ENCODE measurements around the gene TRIM41. TPM values are rescaled to one million over a fixed set of nuclear protein-coding genes. Genes with fewer than 3 reads are reported as not detected.

Gene TRIM41
- total and polyA plus RNA-seq, 9 of the 15 experiments (the other 6 are each of a cell fraction or from before 2014, with no cell fraction given), result 1.8 to 47.6 (median 20.9) TPM

DNA sequence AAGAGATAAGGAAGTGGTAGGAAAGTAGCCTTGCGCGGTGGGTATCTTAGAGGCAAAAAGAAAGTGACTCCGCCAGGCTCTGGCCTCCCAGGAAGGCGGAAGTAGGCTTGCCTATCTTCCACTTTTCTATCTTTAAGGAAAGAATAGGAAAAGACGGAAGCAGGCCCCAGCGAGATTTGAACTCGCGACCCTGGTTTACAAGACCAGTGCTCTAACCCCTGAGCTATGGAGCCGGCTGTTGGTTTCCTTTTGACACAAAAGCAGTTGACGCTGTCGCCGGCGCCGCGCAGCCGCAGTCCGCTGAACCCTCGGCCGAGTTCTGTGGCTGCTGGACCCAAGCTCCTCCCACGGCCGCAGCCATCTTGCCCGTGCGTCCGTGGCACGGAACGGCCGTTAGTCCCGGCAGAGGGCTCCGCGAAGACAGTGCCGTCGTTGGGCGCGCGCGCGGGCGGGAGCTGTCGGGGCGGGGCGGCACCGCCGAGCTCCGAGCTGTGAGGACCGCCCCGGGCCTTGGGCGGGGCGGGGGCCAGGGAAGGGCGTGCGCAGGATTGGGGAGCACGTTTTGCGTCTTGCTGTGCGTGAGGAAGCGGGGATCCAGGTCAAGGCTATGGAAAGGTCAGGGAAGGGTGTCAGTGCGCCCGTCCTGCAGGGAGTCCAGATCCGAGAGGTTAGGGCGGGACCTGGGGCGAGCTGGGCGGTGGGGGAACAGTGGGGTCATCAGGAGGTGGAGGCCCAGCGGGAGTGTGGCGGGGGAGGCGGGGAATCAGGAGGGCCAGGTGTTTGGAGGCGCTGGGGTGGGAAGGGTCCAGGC is 31.4 kb upstream of the TRIM41 start (continued):
- TF ChIP-seq, protein P1, sequence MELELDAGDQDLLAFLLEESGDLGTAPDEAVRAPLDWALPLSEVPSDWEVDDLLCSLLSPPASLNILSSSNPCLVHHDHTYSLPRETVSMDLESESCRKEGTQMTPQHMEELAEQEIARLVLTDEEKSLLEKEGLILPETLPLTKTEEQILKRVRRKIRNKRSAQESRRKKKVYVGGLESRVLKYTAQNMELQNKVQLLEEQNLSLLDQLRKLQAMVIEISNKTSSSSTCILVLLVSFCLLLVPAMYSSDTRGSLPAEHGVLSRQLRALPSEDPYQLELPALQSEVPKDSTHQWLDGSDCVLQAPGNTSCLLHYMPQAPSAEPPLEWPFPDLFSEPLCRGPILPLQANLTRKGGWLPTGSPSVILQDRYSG (tag; conservative IDR thresholded peaks at IDR 0.05; ENCODE audit: low read depth), result no peak
- TF ChIP-seq HNRNPUL1 (IDR thresholded peaks at IDR 0.05; ENCODE audit: low read length), result no peak
- TF ChIP-seq SIN3A (IDR thresholded peaks at IDR 0.05; ENCODE audit: borderline replicate concordance in 2 of 2, control insufficient read depth in 1 of 2, low read depth in 2 of 2, low read length in 2 of 2), result peak; percentile 56 to 80; a peak in 2 of 4 replicates
- TF ChIP-seq RBM17 (IDR thresholded peaks at IDR 0.05; ENCODE audit: borderline replicate concordance, low read depth, low read length), result no peak
- TF ChIP-seq, protein P2, sequence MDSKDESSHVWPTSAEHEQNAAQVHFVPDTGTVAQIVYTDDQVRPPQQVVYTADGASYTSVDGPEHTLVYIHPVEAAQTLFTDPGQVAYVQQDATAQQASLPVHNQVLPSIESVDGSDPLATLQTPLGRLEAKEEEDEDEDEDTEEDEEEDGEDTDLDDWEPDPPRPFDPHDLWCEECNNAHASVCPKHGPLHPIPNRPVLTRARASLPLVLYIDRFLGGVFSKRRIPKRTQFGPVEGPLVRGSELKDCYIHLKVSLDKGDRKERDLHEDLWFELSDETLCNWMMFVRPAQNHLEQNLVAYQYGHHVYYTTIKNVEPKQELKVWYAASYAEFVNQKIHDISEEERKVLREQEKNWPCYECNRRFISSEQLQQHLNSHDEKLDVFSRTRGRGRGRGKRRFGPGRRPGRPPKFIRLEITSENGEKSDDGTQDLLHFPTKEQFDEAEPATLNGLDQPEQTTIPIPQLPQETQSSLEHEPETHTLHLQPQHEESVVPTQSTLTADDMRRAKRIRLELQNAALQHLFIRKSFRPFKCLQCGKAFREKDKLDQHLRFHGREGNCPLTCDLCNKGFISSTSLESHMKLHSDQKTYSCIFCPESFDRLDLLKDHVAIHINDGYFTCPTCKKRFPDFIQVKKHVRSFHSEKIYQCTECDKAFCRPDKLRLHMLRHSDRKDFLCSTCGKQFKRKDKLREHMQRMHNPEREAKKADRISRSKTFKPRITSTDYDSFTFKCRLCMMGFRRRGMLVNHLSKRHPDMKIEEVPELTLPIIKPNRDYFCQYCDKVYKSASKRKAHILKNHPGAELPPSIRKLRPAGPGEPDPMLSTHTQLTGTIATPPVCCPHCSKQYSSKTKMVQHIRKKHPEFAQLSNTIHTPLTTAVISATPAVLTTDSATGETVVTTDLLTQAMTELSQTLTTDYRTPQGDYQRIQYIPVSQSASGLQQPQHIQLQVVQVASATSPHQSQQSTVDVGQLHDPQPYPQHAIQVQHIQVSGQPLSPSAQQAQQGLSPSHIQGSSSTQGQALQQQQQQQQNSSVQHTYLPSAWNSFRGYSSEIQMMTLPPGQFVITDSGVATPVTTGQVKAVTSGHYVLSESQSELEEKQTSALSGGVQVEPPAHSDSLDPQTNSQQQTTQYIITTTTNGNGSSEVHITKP (IDR thresholded peaks at IDR 0.05; ENCODE audit: partially characterized antibody), result peak; percentile 41
- no peak for TF ChIP-seq HNRNPH1 (optimal IDR thresholded peaks at IDR 0.05; ENCODE audit: low read depth, low read length)
- TF ChIP-seq, protein P3, sequence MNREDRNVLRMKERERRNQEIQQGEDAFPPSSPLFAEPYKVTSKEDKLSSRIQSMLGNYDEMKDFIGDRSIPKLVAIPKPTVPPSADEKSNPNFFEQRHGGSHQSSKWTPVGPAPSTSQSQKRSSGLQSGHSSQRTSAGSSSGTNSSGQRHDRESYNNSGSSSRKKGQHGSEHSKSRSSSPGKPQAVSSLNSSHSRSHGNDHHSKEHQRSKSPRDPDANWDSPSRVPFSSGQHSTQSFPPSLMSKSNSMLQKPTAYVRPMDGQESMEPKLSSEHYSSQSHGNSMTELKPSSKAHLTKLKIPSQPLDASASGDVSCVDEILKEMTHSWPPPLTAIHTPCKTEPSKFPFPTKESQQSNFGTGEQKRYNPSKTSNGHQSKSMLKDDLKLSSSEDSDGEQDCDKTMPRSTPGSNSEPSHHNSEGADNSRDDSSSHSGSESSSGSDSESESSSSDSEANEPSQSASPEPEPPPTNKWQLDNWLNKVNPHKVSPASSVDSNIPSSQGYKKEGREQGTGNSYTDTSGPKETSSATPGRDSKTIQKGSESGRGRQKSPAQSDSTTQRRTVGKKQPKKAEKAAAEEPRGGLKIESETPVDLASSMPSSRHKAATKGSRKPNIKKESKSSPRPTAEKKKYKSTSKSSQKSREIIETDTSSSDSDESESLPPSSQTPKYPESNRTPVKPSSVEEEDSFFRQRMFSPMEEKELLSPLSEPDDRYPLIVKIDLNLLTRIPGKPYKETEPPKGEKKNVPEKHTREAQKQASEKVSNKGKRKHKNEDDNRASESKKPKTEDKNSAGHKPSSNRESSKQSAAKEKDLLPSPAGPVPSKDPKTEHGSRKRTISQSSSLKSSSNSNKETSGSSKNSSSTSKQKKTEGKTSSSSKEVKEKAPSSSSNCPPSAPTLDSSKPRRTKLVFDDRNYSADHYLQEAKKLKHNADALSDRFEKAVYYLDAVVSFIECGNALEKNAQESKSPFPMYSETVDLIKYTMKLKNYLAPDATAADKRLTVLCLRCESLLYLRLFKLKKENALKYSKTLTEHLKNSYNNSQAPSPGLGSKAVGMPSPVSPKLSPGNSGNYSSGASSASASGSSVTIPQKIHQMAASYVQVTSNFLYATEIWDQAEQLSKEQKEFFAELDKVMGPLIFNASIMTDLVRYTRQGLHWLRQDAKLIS (CRISPR knock-in tag; IDR thresholded peaks at IDR 0.05), result peak; percentile 92
- TF ChIP-seq SMAD4 (CRISPR knock-in tag; conservative IDR thresholded peaks at IDR 0.05), result 0 out of 2 replicates have a peak, but pooled peaks have one; percentile 50
- TF ChIP-seq HMGN3 (IDR thresholded peaks at IDR 0.05; ENCODE audit: borderline replicate concordance, extremely low read depth, insufficient read length, low read depth, low read length), result peak; percentile 66
- TF ChIP-seq, protein P4, sequence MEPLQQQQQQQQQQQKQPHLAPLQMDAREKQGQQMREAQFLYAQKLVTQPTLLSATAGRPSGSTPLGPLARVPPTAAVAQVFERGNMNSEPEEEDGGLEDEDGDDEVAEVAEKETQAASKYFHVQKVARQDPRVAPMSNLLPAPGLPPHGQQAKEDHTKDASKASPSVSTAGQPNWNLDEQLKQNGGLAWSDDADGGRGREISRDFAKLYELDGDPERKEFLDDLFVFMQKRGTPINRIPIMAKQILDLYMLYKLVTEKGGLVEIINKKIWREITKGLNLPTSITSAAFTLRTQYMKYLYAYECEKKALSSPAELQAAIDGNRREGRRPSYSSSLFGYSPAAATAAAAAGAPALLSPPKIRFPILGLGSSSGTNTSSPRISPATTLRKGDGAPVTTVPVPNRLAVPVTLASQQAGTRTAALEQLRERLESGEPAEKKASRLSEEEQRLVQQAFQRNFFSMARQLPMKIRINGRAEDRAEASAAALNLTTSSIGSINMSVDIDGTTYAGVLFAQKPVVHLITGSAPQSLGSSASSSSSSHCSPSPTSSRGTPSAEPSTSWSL (CRISPR knock-in tag; IDR thresholded peaks at IDR 0.05; ENCODE audit: borderline replicate concordance), result no peak
- no peak for TF ChIP-seq MIER1 (IDR thresholded peaks at IDR 0.05; ENCODE audit: low read depth)
- TF ChIP-seq, protein P5, sequence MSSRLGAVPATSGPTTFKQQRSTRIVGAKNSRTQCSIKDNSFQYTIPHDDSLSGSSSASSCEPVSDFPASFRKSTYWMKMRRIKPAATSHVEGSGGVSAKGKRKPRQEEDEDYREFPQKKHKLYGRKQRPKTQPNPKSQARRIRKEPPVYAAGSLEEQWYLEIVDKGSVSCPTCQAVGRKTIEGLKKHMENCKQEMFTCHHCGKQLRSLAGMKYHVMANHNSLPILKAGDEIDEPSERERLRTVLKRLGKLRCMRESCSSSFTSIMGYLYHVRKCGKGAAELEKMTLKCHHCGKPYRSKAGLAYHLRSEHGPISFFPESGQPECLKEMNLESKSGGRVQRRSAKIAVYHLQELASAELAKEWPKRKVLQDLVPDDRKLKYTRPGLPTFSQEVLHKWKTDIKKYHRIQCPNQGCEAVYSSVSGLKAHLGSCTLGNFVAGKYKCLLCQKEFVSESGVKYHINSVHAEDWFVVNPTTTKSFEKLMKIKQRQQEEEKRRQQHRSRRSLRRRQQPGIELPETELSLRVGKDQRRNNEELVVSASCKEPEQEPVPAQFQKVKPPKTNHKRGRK (tag; IDR thresholded peaks at IDR 0.05), result no peak
- TF ChIP-seq SETDB1 (IDR thresholded peaks at IDR 0.05; ENCODE audit: low read length), result no peak

All from K562 (cell line).